ENCODE measurements around the gene PKDCC. TPM values are rescaled to one million over a fixed set of nuclear protein-coding genes. Genes with fewer than 3 reads are reported as not detected.
A peak's percentile ranks its signal among the peaks of the same experiment; 100 is the strongest.

The PKDCC gene
- total and polyA plus RNA-seq, 2 of the 13 experiments (the other 11 are each of a cell fraction or from before 2014, with no cell fraction given): 52.6 to 58.8 TPM

GRCh38 chr2:42102024-42102590 lies 54.3 kb downstream of the PKDCC start (continued):
- TF ChIP-seq, protein P1, sequence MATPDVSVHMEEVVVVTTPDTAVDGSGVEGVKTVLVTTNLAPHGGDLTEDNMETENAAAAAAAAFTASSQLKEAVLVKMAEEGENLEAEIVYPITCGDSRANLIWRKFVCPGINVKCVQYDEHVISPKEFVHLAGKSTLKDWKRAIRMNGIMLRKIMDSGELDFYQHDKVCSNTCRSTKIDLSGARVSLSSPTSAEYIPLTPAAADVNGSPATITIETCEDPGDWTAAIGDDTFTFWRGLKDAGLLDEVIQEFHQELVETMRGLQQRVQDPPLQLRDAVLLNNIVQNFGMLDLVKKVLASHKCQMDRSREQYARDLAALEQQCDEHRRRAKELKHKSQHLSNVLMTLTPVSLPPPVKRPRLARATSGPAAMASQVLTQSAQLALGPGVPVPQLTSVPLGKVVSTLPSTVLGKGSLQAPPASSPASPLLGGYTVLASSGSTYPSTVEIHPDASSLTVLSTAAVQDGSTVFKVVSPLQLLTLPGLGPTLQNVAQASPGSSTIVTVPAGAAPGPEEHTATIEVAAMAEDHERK (CRISPR knock-in tag; IDR thresholded peaks at IDR 0.05; ENCODE audit: low read depth): no peak
- no peak for TF ChIP-seq SIN3B (IDR thresholded peaks at IDR 0.05; ENCODE audit: low read length)
- TF ChIP-seq BCLAF1 (IDR thresholded peaks at IDR 0.05): no peak
- 0 out of 2 replicates have a peak, but pooled peaks have one; percentile 39 for TF ChIP-seq ZNF772 (CRISPR knock-in tag; IDR thresholded peaks at IDR 0.05)
- 0 out of 2 replicates have a peak, but pooled peaks have one; percentile 32 for TF ChIP-seq MEIS1 (CRISPR knock-in tag; IDR thresholded peaks at IDR 0.05; ENCODE audit: borderline replicate concordance)
- TF ChIP-seq TSC22D2 (CRISPR knock-in tag; IDR thresholded peaks at IDR 0.05; ENCODE audit: borderline replicate concordance): no peak
- peak; percentile 63; the same call in 1 of the 2 replicates for TF ChIP-seq SOX5 (CRISPR knock-in tag; IDR thresholded peaks at IDR 0.05; ENCODE audit: borderline replicate concordance)
- TF ChIP-seq ZBTB4 (CRISPR knock-in tag; IDR thresholded peaks at IDR 0.05; ENCODE audit: borderline replicate concordance): peak; percentile 93; the same call in 1 of the 2 replicates
- 0 out of 2 replicates have a peak, but pooled peaks have one; percentile 48 for TF ChIP-seq SNAPC2 (CRISPR knock-in tag; IDR thresholded peaks at IDR 0.05)
- peak; percentile 57; the same call in 1 of the 2 replicates for TF ChIP-seq ISL2 (CRISPR knock-in tag; IDR thresholded peaks at IDR 0.05)
- no peak for TF ChIP-seq NFAT5 (CRISPR knock-in tag; IDR thresholded peaks at IDR 0.05)

All from HepG2 (cell line).